NB4 (cell line): ENCODE results near the gene RNF20.
"Not testable (repeated sequence)": the region's sequence is repeated elsewhere in the genome, so short reads cannot be mapped to it uniquely, and the experiment has no call there.

Source experiments
- DNase-seq: peaks from one replicate; pipeline ENCODE4 v3.0.0; 2010; ENCODE audit warnings: low read depth
- H3K4me3 ChIP-seq: one replicate; pipeline ENCODE4 v1.5.1; 2011; ENCODE audit warnings: mild to moderate bottlenecking, low read depth, low read length, moderate library complexity
- CTCF ChIP-seq: IDR thresholded peaks from one replicate; pipeline ENCODE4 v1.5.1; 2012; ENCODE audit warnings: low read depth, low read length
- MAX ChIP-seq: IDR thresholded peaks from 2 replicates; pipeline ENCODE4 v1.6.1; 2011; ENCODE audit warnings: low read depth, low read length
- MYC ChIP-seq: IDR thresholded peaks from 2 replicates; pipeline ENCODE4 v1.6.1; 2011; ENCODE audit warnings: low read depth, low read length
- POLR2A ChIP-seq: IDR thresholded peaks from 2 replicates; pipeline ENCODE4 v1.6.1; 2011; ENCODE audit warnings: mild to moderate bottlenecking; ENCODE audit not compliant: insufficient read length; ENCODE audit errors: extremely low read depth

RNF20 gene

GRCh38 chr9:101586651-101587050, 53.0 kb downstream of the RNF20 start:
- TF ChIP-seq CTCF (no peak), MAX (no peak), POLR2A (no peak), MYC (no peak)
- H3K4me3 ChIP-seq = no peak overlapping the region
- no peak for DNase-seq

- no peak for DNase-seq
- no peak for TF ChIP-seq POLR2A
- no peak for TF ChIP-seq MAX
- no peak for TF ChIP-seq MYC
- no peak for TF ChIP-seq CTCF
- no peak overlapping the region for H3K4me3 ChIP-seq
These were observed 53.8 kb downstream of the RNF20 start for GRCh38 chr9:101587332-101588043.

- H3K4me3 ChIP-seq, DNase-seq: not testable (repeated sequence)
These were observed 56.4 kb downstream of the RNF20 start for GRCh38 chr9:101590074-101590473.

GRCh38 chr9:101590901-101591300, 57.2 kb downstream of the RNF20 start:
- TF ChIP-seq MYC (no peak), MAX (no peak), CTCF (no peak), POLR2A (no peak)
- no peak for DNase-seq
- no peak overlapping the region for H3K4me3 ChIP-seq

GRCh38 chr9:101591787-101592446, 58.3 kb downstream of the RNF20 start:
- no peak overlapping the region for H3K4me3 ChIP-seq
- DNase-seq = no peak
- no peak for TF ChIP-seq POLR2A
- TF ChIP-seq CTCF = no peak
- TF ChIP-seq MYC = no peak
- no peak for TF ChIP-seq MAX

- TF ChIP-seq CTCF = no peak
- TF ChIP-seq MYC = no peak
- TF ChIP-seq MAX = no peak
- no peak overlapping the region for H3K4me3 ChIP-seq
- no peak for DNase-seq
These were observed 59.1 kb downstream of the RNF20 start for GRCh38 chr9:101592788-101593187.
